Neural progenitor cell (in vitro differentiated cells): Measurements from ENCODE around the gene ADORA2A.

Experiments
- CTCF ChIP-seq: fragments of 200-600 bp; sonication (generic); IDR thresholded peaks from 2 replicates; pipeline ENCODE4 v1.5.1; 2017; ENCODE audit warnings: antibody characterized with exemption, mild to moderate bottlenecking
- EZH2 ChIP-seq: fragments of 200-600 bp; sonication (generic); IDR thresholded peaks from 2 replicates; pipeline ENCODE4 v1.6.1; 2017; ENCODE audit warnings: antibody characterized with exemption, mild to moderate bottlenecking, moderate library complexity
- EZH2phosphoT487 ChIP-seq: fragments of 200-600 bp; sonication (generic); IDR thresholded peaks from 2 replicates; pipeline ENCODE4 v1.6.1; 2017; ENCODE audit warnings: antibody characterized with exemption

DNA sequence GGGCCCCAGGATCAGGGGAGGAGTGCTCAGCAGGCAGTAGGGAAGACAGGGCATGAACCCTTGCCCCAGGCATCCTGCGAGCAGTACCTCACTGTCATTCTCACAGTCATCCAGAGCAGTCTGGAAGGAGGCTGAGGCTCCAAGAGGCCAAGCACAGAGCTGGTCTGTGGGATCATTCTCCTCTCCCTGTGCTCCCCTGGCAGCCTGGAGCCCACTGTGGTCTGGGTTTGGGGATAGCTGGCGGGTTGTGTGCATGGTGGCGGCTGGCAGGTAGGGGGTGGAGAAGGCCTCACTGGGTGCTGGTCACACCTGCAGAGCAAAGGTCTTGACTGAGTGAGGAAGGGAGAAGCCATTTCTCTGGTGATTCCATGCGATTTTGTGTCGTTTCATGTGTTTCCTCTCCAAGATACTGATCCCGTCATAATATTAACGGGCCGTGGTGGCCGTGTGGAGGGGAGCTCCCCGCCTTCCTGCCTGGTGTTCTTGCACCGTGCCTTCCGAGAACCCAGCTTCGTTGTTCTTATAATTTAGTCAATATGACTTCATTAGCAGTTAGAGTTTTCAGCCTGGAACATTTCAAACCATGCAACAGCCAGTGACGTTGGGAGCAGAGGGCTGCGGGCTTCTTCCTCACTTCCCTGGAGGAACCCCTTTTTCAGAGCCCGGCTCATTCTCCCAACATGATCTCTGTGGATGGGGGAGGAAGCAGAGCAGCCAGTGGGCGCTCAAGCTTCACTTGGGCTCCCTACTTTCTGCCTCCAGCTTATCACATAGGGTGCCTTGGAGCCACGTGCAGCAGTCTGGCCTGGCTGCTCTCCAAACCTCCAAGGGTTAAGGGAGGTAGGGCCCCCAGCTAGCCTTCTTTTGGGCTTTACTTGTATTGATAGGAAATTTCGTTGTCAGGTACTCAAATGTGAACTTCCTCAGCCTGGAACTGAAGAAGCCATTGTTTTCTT lies 20.8 kb upstream of the ADORA2A start:
- TF ChIP-seq CTCF, result no peak
- TF ChIP-seq EZH2, result no peak
- no peak for TF ChIP-seq EZH2phosphoT487
